K562 (cell line): Measurements from ENCODE around the gene HCAR3. TPM values are rescaled to one million over a fixed set of nuclear protein-coding genes. Genes with fewer than 3 reads are reported as not detected.

ENCODE experiments used
- ATF7 ChIP-seq: fragments of 450-650 bp; IDR thresholded peaks from 2 replicates; pipeline ENCODE4 v1.7.1; 2014; ENCODE audit warnings: mild to moderate bottlenecking, moderate library complexity
- CBX3 ChIP-seq, 2 experiments: IDR thresholded peaks; 1 replicate in 1 of 2; 2 replicates in 1 of 2; pipeline ENCODE4 v1.6.1; 2012; ENCODE audit warnings: inconsistent platforms in 2 of 2, low read length in 2 of 2, borderline replicate concordance in 1 of 2, control low read depth in 1 of 2
- CBX8 ChIP-seq: fragments of 200-600 bp; sonication (generic); IDR thresholded peaks from 2 replicates; pipeline ENCODE4 v1.6.1; 2012; ENCODE audit warnings: borderline replicate concordance, mixed run types, low read depth, mild to moderate bottlenecking, moderate library complexity, mixed read lengths, low read length, control low read depth, inconsistent platforms; ENCODE audit not compliant: poor library complexity, severe bottlenecking; ENCODE audit errors: extremely low read depth
- CEBPB ChIP-seq: fragments of 450-650 bp; IDR thresholded peaks from 2 replicates; pipeline ENCODE4 v1.6.1; 2016; ENCODE audit warnings: missing genetic modification characterization, missing compliant biosample characterization
- CEBPG ChIP-seq, 3 experiments: fragments of 200-800 bp in 1 of 3; sonication (Bioruptor generic) in 1 of 3; sonication (generic) in 1 of 3; formaldehyde crosslinking in 1 of 3; IDR thresholded peaks in 2 of 3; conservative IDR thresholded peaks in 1 of 3; 2 replicates each; pipeline versions ENCODE4 v1.6.1 to v1.8.0; 2016 to 2022; ENCODE audit warnings: missing compliant biosample characterization in 2 of 3, missing genetic modification characterization in 2 of 3, mild to moderate bottlenecking in 1 of 3, missing genetic modification reagents in 1 of 3
- CREM ChIP-seq: IDR thresholded peaks from 2 replicates; pipeline ENCODE4 v1.6.1; 2014; ENCODE audit warnings: antibody characterized with exemption, low read depth
- CTBP1 ChIP-seq: fragments of 450-650 bp; IDR thresholded peaks from 2 replicates; pipeline ENCODE4 v1.6.1; 2016; ENCODE audit warnings: borderline replicate concordance
- ETV1 ChIP-seq: fragments of 450-650 bp; conservative IDR thresholded peaks from 2 replicates; pipeline ENCODE4 v1.6.1; 2016; ENCODE audit warnings: missing genetic modification characterization, control low read depth, low read depth, missing compliant biosample characterization
- JUN ChIP-seq, 2 experiments: sonication (generic) in 1 of 2; formaldehyde crosslinking in 1 of 2; IDR thresholded peaks; 2 replicates each; pipeline versions ENCODE4 v1.6.1 to v1.8.0; 2012 to 2022; ENCODE audit warnings: borderline replicate concordance in 2 of 2, mild to moderate bottlenecking in 2 of 2, improper control_type of control experiment in 1 of 2, low read depth in 1 of 2, low read length in 1 of 2, missing genetic modification reagents in 1 of 2
- JUND ChIP-seq, 2 experiments: IDR thresholded peaks; 2 replicates in 1 of 2; 3 replicates in 1 of 2; pipeline ENCODE4 v1.6.1; 2011; ENCODE audit warnings: borderline replicate concordance in 2 of 2, low read depth in 2 of 2, low read length in 2 of 2, improper control_type of control experiment in 1 of 2, missing biosample characterization in 1 of 2, missing genetic modification characterization in 1 of 2, missing genetic modification reagents in 1 of 2
- NFE2 ChIP-seq: IDR thresholded peaks from 2 replicates; pipeline ENCODE4 v1.6.1; 2014; ENCODE audit warnings: antibody characterized with exemption, low read depth
- NFXL1 ChIP-seq: fragments of 450-650 bp; formaldehyde crosslinking; IDR thresholded peaks from 2 replicates; pipeline ENCODE4 v1.4.0; 2021; ENCODE audit warnings: mild to moderate bottlenecking
- NFYB ChIP-seq: IDR thresholded peaks from 2 replicates; pipeline ENCODE4 v1.6.1; 2011; ENCODE audit warnings: mild to moderate bottlenecking, moderate library complexity; ENCODE audit not compliant: insufficient read length; ENCODE audit errors: extremely low read depth
- PHF21A ChIP-seq: fragments of 450-650 bp; IDR thresholded peaks from 2 replicates; pipeline ENCODE4 v1.6.1; 2017; ENCODE audit warnings: low read depth, borderline replicate concordance
- TEAD4 ChIP-seq, 2 experiments: sonication (generic) in 1 of 2; formaldehyde crosslinking in 1 of 2; IDR thresholded peaks; 2 replicates each; pipeline versions ENCODE4 v1.6.1 to v1.8.0; 2012 to 2022; ENCODE audit warnings: borderline replicate concordance in 1 of 2, inconsistent platforms in 1 of 2, low read length in 1 of 2, mild to moderate bottlenecking in 1 of 2, missing genetic modification reagents in 1 of 2
- YY1 ChIP-seq, 3 experiments: IDR thresholded peaks; 2 replicates each; pipeline ENCODE4 v1.6.1; 2011; ENCODE audit warnings: low read length in 2 of 3, mild to moderate bottlenecking in 2 of 3, moderate library complexity in 2 of 3, borderline replicate concordance in 1 of 3, control low read depth in 1 of 3, low read depth in 1 of 3; ENCODE audit not compliant: insufficient read depth in 3 of 3, insufficient replicate concordance in 2 of 3, control insufficient read depth in 1 of 3, insufficient read length in 1 of 3; ENCODE audit errors: extremely low read depth in 1 of 3
- ZNF644 ChIP-seq: fragments of 200-800 bp; sonication (Bioruptor generic); IDR thresholded peaks from 2 replicates; pipeline ENCODE4 v1.6.1; 2016; ENCODE audit warnings: low read depth, missing genetic modification characterization, missing compliant biosample characterization
- ZNF75A ChIP-seq: fragments of 450-650 bp; formaldehyde crosslinking; IDR thresholded peaks from 2 replicates; pipeline ENCODE4 v1.4.0; 2020; ENCODE audit warnings: mild to moderate bottlenecking
- polyA plus RNA-seq, 8 experiments: library from polyadenylated mRNA; depleted of rRNA in 4 of 8; stranded (reverse) in 5 of 8; unstranded in 3 of 8; fragments of >200 nt; fragmentation: Nextera tagmentation in 2 of 8; fragmentation: Illumina TruSeq in 1 of 8; extraction: Ambion mirVana in 2 of 8; extraction: Trizol in 1 of 8; gene quantifications; 2 replicates each; pipeline versions ENCODE4 v1.2.1 to v1.2.3, GENCODE V29; 2011 to 2014; ENCODE audit warnings: inconsistent platforms in 1 of 8, missing spikeins in 1 of 8
- total RNA-seq, 7 experiments: library from RNA; depleted of rRNA in 6 of 7; stranded (reverse); fragments of >200 nt in 6 of 7; fragmentation: Illumina TruSeq in 2 of 7; extraction: Trizol in 2 of 7; gene quantifications; 2 replicates each; pipeline versions ENCODE4 v1.2.1 to v1.2.3, GENCODE V29; 2011 to 2021; ENCODE audit warnings: low replicate concordance in 1 of 7
- TF ChIP-seq, protein P1 (sequence below): fragments of 200-800 bp; sonication (Bioruptor generic); IDR thresholded peaks from 2 replicates; pipeline ENCODE4 v1.6.1; 2017; ENCODE audit warnings: missing genetic modification characterization, missing compliant biosample characterization
- TF ChIP-seq, protein P2 (sequence below), 2 experiments: fragments of 450-650 bp in 1 of 2; sonication (generic) in 1 of 2; formaldehyde crosslinking in 1 of 2; IDR thresholded peaks in 1 of 2; conservative IDR thresholded peaks in 1 of 2; 2 replicates each; pipeline versions ENCODE4 v1.6.1 to v1.8.1; 2016 to 2023; ENCODE audit warnings: mild to moderate bottlenecking in 2 of 2, moderate library complexity in 2 of 2, inconsistent platforms in 1 of 2, missing genetic modification reagents in 1 of 2
- TF ChIP-seq, protein P3 (sequence below): fragments of 200-800 bp; sonication (Bioruptor generic); IDR thresholded peaks from 2 replicates; pipeline ENCODE4 v1.6.1; 2017; ENCODE audit warnings: missing genetic modification characterization, missing compliant biosample characterization

HCAR3 gene
- total and polyA plus RNA-seq, 9 of the 15 experiments (the other 6 are each of a cell fraction or from before 2014, with no cell fraction given) = not detected

DNA sequence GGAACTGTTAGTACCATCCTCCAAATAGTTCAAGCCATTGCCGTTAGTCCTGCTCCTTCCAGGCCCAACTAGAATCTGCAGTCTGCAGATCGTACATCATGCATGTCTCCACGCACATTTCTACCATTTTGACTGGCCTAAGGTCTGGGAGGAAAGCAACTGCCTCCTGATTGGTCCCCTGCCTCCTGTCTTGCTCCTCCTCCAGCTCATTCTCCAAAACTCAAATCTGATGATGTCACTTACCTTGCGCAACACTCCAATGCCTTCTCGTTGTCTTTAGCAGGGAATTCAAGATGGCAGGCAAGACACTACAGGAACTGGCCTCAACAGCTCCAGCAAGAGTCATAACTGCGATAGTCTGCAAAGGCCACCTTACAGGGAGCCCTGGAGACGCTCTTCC, 23.7 kb upstream of the HCAR3 start (continued):
- TF ChIP-seq JUN (IDR thresholded peaks at IDR 0.05; ENCODE audit: borderline replicate concordance, low read depth, low read length) (peak; percentile 56; the same call in 1 of the 2 replicates), JUN (CRISPR knock-in tag; IDR thresholded peaks at IDR 0.05; ENCODE audit: borderline replicate concordance) (no peak), ETV1 (tag) (peak; percentile 29; the same call in 1 of the 2 replicates), YY1 (IDR thresholded peaks at IDR 0.05; ENCODE audit: borderline replicate concordance in 1 of 3, control insufficient read depth in 1 of 3, extremely low read depth in 1 of 3, insufficient read depth in 3 of 3, insufficient read length in 1 of 3, insufficient replicate concordance in 2 of 3, low read depth in 1 of 3, low read length in 2 of 3) (peak in 2 of 3 experiments; percentile 33 to 83), NFXL1 (CRISPR knock-in tag) (no peak), PHF21A (no peak), CEBPG (CRISPR knock-in tag; IDR thresholded peaks at IDR 0.05) (peak; percentile 98), CEBPG (tag; conservative IDR thresholded peaks at IDR 0.05 in 1 of 2, IDR thresholded peaks at IDR 0.05 in 1 of 2) (peak; percentile 94 to 98), ZNF644 (tag) (0 out of 2 replicates have a peak, but pooled peaks have one; percentile 77), CREM (peak; percentile 64; the same call in 1 of the 2 replicates), CTBP1 (peak; percentile 29; the same call in 1 of the 2 replicates), NFYB (peak; percentile 18), ZNF75A (CRISPR knock-in tag) (no peak), NFE2 (peak; percentile 52), JUND (IDR thresholded peaks at IDR 0.05; ENCODE audit: borderline replicate concordance, low read depth, low read length) (peak; percentile 87), JUND (tag; IDR thresholded peaks at IDR 0.05; ENCODE audit: borderline replicate concordance, low read depth, low read length) (peak; percentile 93), TEAD4 (IDR thresholded peaks at IDR 0.05; ENCODE audit: low read length) (peak; percentile 45), TEAD4 (CRISPR knock-in tag; IDR thresholded peaks at IDR 0.05; ENCODE audit: borderline replicate concordance) (no peak), ATF7 (peak; percentile 95), CBX8 (no peak), CEBPB (peak; percentile 100), CBX3 (IDR thresholded peaks at IDR 0.05; ENCODE audit: borderline replicate concordance in 1 of 2, low read length in 2 of 2) (peak in 1 of 2 experiments; percentile 85; a peak in 1 of 3 replicates)
- TF ChIP-seq, protein P1, sequence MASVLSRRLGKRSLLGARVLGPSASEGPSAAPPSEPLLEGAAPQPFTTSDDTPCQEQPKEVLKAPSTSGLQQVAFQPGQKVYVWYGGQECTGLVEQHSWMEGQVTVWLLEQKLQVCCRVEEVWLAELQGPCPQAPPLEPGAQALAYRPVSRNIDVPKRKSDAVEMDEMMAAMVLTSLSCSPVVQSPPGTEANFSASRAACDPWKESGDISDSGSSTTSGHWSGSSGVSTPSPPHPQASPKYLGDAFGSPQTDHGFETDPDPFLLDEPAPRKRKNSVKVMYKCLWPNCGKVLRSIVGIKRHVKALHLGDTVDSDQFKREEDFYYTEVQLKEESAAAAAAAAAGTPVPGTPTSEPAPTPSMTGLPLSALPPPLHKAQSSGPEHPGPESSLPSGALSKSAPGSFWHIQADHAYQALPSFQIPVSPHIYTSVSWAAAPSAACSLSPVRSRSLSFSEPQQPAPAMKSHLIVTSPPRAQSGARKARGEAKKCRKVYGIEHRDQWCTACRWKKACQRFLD (CRISPR knock-in tag) = 0 out of 2 replicates have a peak, but pooled peaks have one; percentile 26
- TF ChIP-seq, protein P2, sequence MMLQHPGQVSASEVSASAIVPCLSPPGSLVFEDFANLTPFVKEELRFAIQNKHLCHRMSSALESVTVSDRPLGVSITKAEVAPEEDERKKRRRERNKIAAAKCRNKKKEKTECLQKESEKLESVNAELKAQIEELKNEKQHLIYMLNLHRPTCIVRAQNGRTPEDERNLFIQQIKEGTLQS (IDR thresholded peaks at IDR 0.05) = peak; percentile 95
- TF ChIP-seq, protein P2 (CRISPR knock-in tag; conservative IDR thresholded peaks at IDR 0.05) = no peak
- TF ChIP-seq, protein P3, sequence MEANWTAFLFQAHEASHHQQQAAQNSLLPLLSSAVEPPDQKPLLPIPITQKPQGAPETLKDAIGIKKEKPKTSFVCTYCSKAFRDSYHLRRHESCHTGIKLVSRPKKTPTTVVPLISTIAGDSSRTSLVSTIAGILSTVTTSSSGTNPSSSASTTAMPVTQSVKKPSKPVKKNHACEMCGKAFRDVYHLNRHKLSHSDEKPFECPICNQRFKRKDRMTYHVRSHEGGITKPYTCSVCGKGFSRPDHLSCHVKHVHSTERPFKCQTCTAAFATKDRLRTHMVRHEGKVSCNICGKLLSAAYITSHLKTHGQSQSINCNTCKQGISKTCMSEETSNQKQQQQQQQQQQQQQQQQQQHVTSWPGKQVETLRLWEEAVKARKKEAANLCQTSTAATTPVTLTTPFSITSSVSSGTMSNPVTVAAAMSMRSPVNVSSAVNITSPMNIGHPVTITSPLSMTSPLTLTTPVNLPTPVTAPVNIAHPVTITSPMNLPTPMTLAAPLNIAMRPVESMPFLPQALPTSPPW (CRISPR knock-in tag) = no peak
